Astrocyte (in vitro differentiated cells and primary cell): ENCODE results near the gene ACYP2.

ENCODE experiments used
- CTCF ChIP-seq: IDR thresholded peaks from 2 replicates; pipeline ENCODE4 v1.5.1; 2011; ENCODE audit warnings: low read depth, mild to moderate bottlenecking, inconsistent platforms, low read length, moderate library complexity; ENCODE audit not compliant: insufficient read depth
- EZH2 ChIP-seq: IDR thresholded peaks from 2 replicates; pipeline ENCODE4 v1.6.1; 2012; ENCODE audit warnings: mild to moderate bottlenecking, low read length, inconsistent platforms; ENCODE audit not compliant: insufficient read depth

- TF ChIP-seq CTCF: no peak
- no peak for TF ChIP-seq EZH2
These were observed 93.2 kb downstream of the ACYP2 start for GRCh38 chr2:54208364-54209240.
